GM10248 (cell line): ENCODE data around the gene RNU7-1.

Experiments used
- CTCF ChIA-PET: fragments of 300-600 bp; sonication (Branson Sonifier 250); formaldehyde crosslinking; extraction: SDS; loops from one replicate; lab custom pipeline; 2021; ENCODE audit warnings: antibody characterized with exemption; lab: Yijun Ruan, JAX
- POLR2A ChIA-PET: fragments of 350-650 bp; sonication (Branson Sonifier 250); formaldehyde crosslinking; extraction: SDS; loops from one replicate; lab custom pipeline; 2020; ENCODE audit warnings: antibody characterized with exemption; lab: Yijun Ruan, JAX
- DNase-seq: peaks from one replicate; pipeline ENCODE4 v3.0.0; 2012; ENCODE audit errors: extremely low spot score
- TF ChIP-seq, protein P1 (sequence below): IDR thresholded peaks from 2 replicates; pipeline ENCODE4 v1.5.1; 2012; ENCODE audit warnings: mild to moderate bottlenecking, low read depth; ENCODE audit errors: extremely low read depth, missing control alignments, control extremely low read depth

The RNU7-1 gene

DNA sequence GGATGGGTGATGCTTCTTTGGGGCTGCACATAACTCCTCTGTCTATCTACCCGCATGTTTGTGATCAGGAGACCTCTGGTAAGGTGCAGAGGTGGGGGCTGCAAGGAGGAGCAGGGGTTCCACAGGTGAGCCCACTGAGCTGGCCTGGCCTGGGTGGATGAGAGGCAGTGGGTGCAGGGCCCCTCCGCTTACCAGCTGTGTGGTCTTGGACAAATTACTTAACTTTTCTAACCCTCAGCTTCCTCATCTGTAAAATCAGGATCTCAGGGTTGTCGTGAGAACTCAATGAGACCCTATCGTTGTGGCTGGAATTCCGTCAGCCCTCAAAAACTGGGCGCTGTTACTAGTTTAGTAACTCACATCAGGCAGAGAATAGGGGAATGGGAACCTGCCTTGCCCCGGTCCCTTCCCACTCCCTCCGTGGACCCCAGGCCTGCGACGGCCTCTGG is 15.0 kb downstream of the RNU7-1 start:
- no peak for DNase-seq
- TF ChIP-seq, protein P1, sequence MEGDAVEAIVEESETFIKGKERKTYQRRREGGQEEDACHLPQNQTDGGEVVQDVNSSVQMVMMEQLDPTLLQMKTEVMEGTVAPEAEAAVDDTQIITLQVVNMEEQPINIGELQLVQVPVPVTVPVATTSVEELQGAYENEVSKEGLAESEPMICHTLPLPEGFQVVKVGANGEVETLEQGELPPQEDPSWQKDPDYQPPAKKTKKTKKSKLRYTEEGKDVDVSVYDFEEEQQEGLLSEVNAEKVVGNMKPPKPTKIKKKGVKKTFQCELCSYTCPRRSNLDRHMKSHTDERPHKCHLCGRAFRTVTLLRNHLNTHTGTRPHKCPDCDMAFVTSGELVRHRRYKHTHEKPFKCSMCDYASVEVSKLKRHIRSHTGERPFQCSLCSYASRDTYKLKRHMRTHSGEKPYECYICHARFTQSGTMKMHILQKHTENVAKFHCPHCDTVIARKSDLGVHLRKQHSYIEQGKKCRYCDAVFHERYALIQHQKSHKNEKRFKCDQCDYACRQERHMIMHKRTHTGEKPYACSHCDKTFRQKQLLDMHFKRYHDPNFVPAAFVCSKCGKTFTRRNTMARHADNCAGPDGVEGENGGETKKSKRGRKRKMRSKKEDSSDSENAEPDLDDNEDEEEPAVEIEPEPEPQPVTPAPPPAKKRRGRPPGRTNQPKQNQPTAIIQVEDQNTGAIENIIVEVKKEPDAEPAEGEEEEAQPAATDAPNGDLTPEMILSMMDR = no peak
- ChIA-PET CTCF (interaction anchor here (0.8 to 13.5 kb wide), 12 partner anchors 8 to 192 kb away, joined by 3 to 530 read pairs (median 4); partner anchors contain the start of genes C12orf57, PTPN6 and RNU7-1), POLR2A (interaction anchor here (0.8 to 11.3 kb wide), 6 partner anchors 8 to 91 kb away, joined by 3 to 147 read pairs (median 4); partner anchors contain the start of genes C12orf57, PTPN6, RNU7-1 and SPSB2)

DNA sequence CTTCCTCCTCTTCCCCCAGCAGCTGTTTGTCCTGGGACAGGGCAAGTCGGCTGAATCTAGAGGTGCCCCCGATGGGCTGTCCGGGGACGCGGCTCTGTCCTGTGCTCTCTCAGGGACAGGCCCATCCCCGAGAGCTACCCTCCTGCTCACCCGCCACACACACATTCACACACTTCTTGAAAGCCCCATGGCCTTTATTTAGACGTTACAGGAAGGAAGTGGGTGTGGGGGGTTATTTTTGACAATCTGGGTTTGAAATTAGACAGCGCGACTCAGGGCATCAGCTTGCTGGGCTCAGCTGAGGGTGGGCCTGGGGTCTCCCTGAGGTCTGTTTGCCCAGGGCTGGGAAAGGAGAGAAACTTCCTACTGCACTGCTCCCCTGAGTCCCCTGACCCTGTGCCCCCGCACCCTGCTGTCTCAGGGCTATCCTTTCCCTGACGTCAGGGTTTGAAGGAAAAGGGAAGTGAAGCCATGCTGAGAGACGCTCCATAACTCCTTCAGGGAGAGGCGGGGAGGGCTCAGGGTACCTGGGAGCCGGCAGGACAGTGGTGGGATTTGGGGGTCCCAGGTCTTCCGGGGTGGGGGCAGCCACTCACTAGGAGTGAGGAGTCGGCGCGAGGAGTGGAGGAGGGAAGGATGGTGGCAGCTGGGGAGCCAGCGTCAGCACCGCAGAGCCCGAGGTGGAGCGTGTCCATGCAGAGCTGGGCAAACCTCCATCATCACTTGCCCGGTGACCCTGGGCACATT is 15.6 kb downstream of the RNU7-1 start:
- ChIA-PET CTCF (interaction anchor here (0.9 to 13.5 kb wide), 11 partner anchors 9 to 193 kb away, joined by 3 to 530 read pairs (median 4); partner anchors contain the start of genes C12orf57, PTPN6 and RNU7-1), POLR2A (interaction anchor here (0.8 to 11.3 kb wide), 4 partner anchors 8 to 86 kb away, joined by 3 to 147 read pairs (median 4); partner anchors contain the start of genes C12orf57, PTPN6, RNU7-1 and SPSB2)
- TF ChIP-seq, protein P1 = no peak
- peak; percentile 78 for DNase-seq

DNA sequence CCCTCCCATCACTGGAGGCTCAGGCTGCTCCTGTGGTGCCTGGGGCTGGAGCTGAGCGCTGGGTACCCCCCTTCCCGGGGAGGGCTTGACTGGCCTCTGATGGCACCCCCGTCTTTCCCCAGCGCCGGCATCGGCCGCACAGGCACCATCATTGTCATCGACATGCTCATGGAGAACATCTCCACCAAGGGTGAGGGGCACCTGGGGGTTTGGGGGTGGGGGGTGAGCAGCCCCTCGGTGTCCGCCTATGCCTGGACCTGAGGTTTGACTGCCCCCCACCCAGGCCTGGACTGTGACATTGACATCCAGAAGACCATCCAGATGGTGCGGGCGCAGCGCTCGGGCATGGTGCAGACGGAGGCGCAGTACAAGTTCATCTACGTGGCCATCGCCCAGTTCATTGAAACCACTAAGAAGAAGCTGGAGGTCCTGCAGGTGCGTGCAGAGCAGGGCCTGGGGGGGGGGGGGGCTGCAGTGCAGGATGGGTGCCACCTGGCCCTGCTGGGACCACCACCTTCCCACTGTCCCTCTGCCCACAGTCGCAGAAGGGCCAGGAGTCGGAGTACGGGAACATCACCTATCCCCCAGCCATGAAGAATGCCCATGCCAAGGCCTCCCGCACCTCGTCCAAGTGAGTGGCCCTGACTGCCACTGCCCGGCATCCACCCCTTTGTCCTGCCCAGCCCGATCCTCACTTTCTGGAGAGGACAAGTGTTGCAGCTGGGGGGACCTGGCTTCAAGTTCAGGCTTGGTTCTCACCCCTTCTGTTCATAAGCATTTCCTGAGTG is 16.4 kb downstream of the RNU7-1 start:
- POLR2A ChIA-PET = interaction anchor here (0.6 to 11.3 kb wide), 6 partner anchors 9 to 968 kb away, joined by 3 to 147 read pairs (median 6); partner anchors contain the start of genes C12orf57, PTPN6 and RNU7-1
- CTCF ChIA-PET = interaction anchor here (1.0 to 13.5 kb wide), 9 partner anchors 10 to 153 kb away, joined by 3 to 530 read pairs (median 5); partner anchors contain the start of genes C12orf57, EMG1, PHB2 and PTPN6
- DNase-seq = no peak
- TF ChIP-seq, protein P1 = no peak

DNA sequence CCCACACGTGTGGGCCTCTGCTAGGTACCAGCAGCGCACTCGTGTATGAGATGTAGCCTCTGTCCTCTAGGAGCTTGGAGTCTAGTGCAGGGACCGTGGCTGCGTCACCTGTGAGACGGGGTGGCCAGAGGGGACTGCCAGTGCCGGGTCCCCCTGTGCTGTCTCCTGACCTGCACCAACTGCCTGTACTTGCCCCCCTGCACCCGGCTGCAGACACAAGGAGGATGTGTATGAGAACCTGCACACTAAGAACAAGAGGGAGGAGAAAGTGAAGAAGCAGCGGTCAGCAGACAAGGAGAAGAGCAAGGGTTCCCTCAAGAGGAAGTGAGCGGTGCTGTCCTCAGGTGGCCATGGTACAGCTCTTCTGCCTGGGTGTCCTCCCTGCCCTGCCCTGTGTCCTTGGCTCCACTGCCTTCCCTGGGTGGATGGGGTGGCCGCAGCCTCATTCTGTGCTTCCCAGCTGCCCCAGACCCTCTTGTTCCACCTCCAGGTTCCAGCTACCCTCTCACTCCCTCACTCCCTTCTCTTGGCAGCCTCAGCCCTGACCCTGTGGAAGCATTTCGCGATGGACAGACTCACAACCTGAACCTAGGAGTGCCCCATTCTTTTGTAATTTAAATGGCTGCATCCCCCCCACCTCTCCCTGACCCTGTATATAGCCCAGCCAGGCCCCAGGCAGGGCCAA is 17.1 kb downstream of the RNU7-1 start:
- TF ChIP-seq, protein P1 = peak; percentile 59
- ChIA-PET POLR2A (interaction anchor here (0.6 to 11.3 kb wide), 6 partner anchors 9 to 967 kb away, joined by 3 to 147 read pairs (median 4); partner anchors contain the start of genes C12orf57, PTPN6 and RNU7-1), CTCF (interaction anchor here (1.0 to 13.5 kb wide), 10 partner anchors 9 to 147 kb away, joined by 3 to 530 read pairs (median 4); partner anchors contain the start of genes C12orf57, EMG1, LRRC23 and PHB2)
- peak; percentile 57 for DNase-seq

DNA sequence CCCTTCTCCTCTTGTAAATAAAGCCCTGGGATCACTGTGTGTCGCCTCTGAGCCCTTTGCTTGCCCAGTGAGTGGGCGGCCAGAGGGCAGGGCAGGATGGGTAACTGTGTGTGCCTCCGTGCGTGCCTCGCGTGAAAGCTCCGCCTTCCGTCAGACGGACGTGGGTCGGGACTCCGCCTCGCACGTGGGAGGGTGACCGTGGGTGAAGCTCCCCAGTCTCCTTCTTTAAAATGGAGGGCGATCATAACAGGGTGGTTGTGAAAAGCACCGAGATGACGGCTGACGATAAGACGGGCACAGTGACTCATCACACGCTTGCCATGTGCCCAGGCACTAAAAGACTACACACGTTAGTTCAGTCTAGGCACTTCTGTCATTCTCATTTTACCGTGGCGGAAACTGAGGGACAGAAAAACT is 17.7 kb downstream of the RNU7-1 start:
- POLR2A ChIA-PET = interaction anchor here (0.6 to 11.3 kb wide), 5 partner anchors 10 to 88 kb away, joined by 3 to 147 read pairs (median 6); partner anchors contain the start of genes C12orf57, PTPN6 and RNU7-1
- peak; percentile 57 for DNase-seq
- CTCF ChIA-PET = interaction anchor here (1.0 to 13.5 kb wide), 11 partner anchors 8 to 147 kb away, joined by 3 to 530 read pairs (median 5); partner anchors contain the start of genes C12orf57, EMG1, LRRC23 and PHB2
- TF ChIP-seq, protein P1 = no peak
